Measurements from ENCODE around the gene CRMP1. TPM values are rescaled to one million over a fixed set of nuclear protein-coding genes. Genes with fewer than 3 reads are reported as not detected.

Gene CRMP1
- total RNA-seq, 1 experiment from 2014 or later: not detected

DNA sequence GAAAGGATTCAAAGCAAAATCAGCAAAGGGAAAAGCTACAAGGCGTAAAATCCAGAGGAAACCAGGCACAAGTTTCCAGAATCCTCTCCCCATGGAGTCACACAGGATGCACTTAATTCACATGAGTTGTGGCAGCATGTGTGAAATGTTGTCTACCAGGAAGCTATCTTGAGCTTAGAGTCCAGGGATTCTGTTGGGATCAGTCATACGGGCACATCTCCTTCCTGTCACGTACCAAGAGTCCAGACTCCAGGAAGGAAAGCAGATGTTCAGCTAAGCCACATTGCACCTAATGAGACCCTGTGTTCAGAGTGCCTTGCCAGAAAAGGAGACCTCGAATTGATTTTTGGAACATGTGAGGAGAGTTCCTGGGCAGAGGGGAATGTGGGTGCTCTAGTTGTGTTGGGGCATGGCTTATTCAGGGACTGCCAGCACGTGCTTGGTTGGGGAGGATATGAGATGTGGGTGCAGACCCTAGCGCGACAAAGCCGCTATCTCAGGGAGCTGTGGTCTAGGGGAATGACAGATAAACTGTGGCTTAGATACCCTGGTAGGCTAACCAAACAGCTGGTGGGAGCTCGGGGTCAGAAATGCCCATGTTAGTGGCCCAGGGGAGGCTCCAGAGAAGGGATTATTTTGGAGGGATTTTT lies 111.9 kb downstream of the CRMP1 start:
- Histone ChIP-seq H3K4me2 (no peak overlapping the region), H3K9me3 (ENCODE audit: insufficient read depth, low read depth) (0 out of 2 replicates have a peak, but pooled peaks cover 6% of the 10 kb centered on the region), H3K36me3 (ENCODE audit: low read depth) (no peaks in the 10 kb centered on the region), H3K27ac (no peak overlapping the region), H3K79me2 (ENCODE audit: low read depth) (no peaks in the 10 kb centered on the region), H3K4me3 (no peak overlapping the region), H4K20me1 (ENCODE audit: insufficient read depth) (no peaks in the 10 kb centered on the region), H3K27me3 (ENCODE audit: insufficient read depth, low read depth) (no peaks in the 10 kb centered on the region), H3K9me2 (ENCODE audit: insufficient read depth) (no peaks in the 10 kb centered on the region), H3K4me1 (replicated peaks; ENCODE audit: insufficient read depth) (peaks cover 6% of the 10 kb centered on the region), H3F3A (ENCODE audit: insufficient read depth, low read depth) (0 out of 2 replicates have a peak, but pooled peaks cover 3% of the 10 kb centered on the region), H2AFZ (no peak overlapping the region)
- intact Hi-C loops (cut with micrococcal nuclease; ENCODE audit: unreplicated experiment): no loop called here
- POLR2A ChIA-PET (ENCODE audit: unreplicated experiment): no interaction called here
- CTCF ChIA-PET: no interaction called here
- DNase-seq: no peak
- no TSS peak for BruUV-seq (replicated peaks)
- TF ChIP-seq EZH2 (IDR thresholded peaks at IDR 0.05; ENCODE audit: low read depth) (no peak), CTCF (conservative IDR thresholded peaks at IDR 0.05) (no peak)

GRCh38 chr4:5776510-5776909 lies 116.4 kb downstream of the CRMP1 start:
- Histone ChIP-seq H3K9me3 (ENCODE audit: insufficient read depth, low read depth) (0 out of 2 replicates have a peak, but pooled peaks cover 7% of the 10 kb centered on the region), H3K9me2 (ENCODE audit: insufficient read depth) (no peaks in the 10 kb centered on the region), H3K4me2 (no peak overlapping the region), H3K4me1 (replicated peaks; ENCODE audit: insufficient read depth) (no peaks in the 10 kb centered on the region), H3K36me3 (ENCODE audit: low read depth) (no peaks in the 10 kb centered on the region), H3F3A (ENCODE audit: insufficient read depth, low read depth) (no peaks in the 10 kb centered on the region), H3K27me3 (ENCODE audit: insufficient read depth, low read depth) (no peaks in the 10 kb centered on the region), H2AFZ (no peak overlapping the region), H3K79me2 (ENCODE audit: low read depth) (no peaks in the 10 kb centered on the region), H3K27ac (no peak overlapping the region), H3K4me3 (no peak overlapping the region), H4K20me1 (ENCODE audit: insufficient read depth) (no peaks in the 10 kb centered on the region)
- ChIA-PET POLR2A (ENCODE audit: unreplicated experiment) (no interaction called here), CTCF (no interaction called here)
- no peak for TF ChIP-seq EZH2 (IDR thresholded peaks at IDR 0.05; ENCODE audit: low read depth)
- intact Hi-C loops (cut with micrococcal nuclease; ENCODE audit: unreplicated experiment): no loop called here
- no peak for DNase-seq
- BruUV-seq (replicated peaks): no TSS peak

DNA sequence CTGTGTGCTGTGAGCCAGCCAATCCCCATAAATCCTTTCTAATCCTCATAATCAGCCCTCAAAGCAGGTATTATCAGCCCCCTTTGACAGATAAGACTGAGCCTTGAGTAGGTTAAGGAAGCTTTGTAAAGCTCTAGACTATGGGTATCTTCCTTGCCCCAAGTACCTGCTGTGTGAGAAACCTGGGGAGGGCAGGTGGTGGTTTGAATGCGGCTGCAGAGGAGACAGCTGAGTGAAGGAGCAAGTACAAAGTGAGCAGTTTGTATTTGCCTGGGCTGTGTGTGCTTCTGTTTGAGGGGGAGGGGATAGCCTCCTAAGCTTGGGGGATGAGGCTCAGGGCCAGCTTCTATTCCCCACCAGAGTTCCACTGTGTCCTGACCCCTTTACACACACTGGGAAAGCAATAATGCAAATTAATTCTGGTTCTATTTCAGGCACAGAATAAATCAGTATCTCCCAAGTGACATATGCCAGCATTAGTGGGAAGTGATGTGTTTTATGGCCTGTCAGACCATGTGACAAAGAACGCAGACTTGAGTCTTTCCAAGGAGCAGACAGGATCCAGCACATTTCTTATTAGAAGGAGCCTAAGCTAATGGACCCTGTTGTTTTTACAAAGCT lies 118.4 kb downstream of the CRMP1 start:
- no peak overlapping the region for H3K27ac ChIP-seq
- no peak for TF ChIP-seq CTCF (conservative IDR thresholded peaks at IDR 0.05)
- TF ChIP-seq EZH2 (IDR thresholded peaks at IDR 0.05; ENCODE audit: low read depth): no peak
- no peaks in the 10 kb centered on the region for H3F3A ChIP-seq (ENCODE audit: insufficient read depth, low read depth)
- BruUV-seq (replicated peaks): no TSS peak
- H4K20me1 ChIP-seq (ENCODE audit: insufficient read depth): no peaks in the 10 kb centered on the region
- no peak overlapping the region for H3K4me3 ChIP-seq
- no peaks in the 10 kb centered on the region for H3K27me3 ChIP-seq (ENCODE audit: insufficient read depth, low read depth)
- H3K36me3 ChIP-seq (ENCODE audit: low read depth): no peaks in the 10 kb centered on the region
- no peaks in the 10 kb centered on the region for H3K4me1 ChIP-seq (replicated peaks; ENCODE audit: insufficient read depth)
- POLR2A ChIA-PET (ENCODE audit: unreplicated experiment): no interaction called here
- no peaks in the 10 kb centered on the region for H3K79me2 ChIP-seq (ENCODE audit: low read depth)
- H2AFZ ChIP-seq: no peak overlapping the region
- intact Hi-C loops (cut with micrococcal nuclease; ENCODE audit: unreplicated experiment): no loop called here
- DNase-seq: no peak
- CTCF ChIA-PET: no interaction called here
- no peaks in the 10 kb centered on the region for H3K9me2 ChIP-seq (ENCODE audit: insufficient read depth)
- H3K9me3 ChIP-seq (ENCODE audit: insufficient read depth, low read depth): 0 out of 2 replicates have a peak, but pooled peaks cover 7% of the 10 kb centered on the region
- H3K4me2 ChIP-seq: no peak overlapping the region

GRCh38 chr4:5773271-5773555 lies 119.7 kb downstream of the CRMP1 start:
- Histone ChIP-seq H3K4me1 (replicated peaks; ENCODE audit: insufficient read depth) (no peaks in the 10 kb centered on the region), H3K27ac (no peak overlapping the region), H3K9me3 (ENCODE audit: insufficient read depth, low read depth) (0 out of 2 replicates have a peak, but pooled peaks cover 7% of the 10 kb centered on the region), H3K9me2 (ENCODE audit: insufficient read depth) (no peaks in the 10 kb centered on the region), H3K27me3 (ENCODE audit: insufficient read depth, low read depth) (no peaks in the 10 kb centered on the region), H3K79me2 (ENCODE audit: low read depth) (no peaks in the 10 kb centered on the region), H3K4me3 (no peak overlapping the region), H3K36me3 (ENCODE audit: low read depth) (no peaks in the 10 kb centered on the region), H4K20me1 (ENCODE audit: insufficient read depth) (no peaks in the 10 kb centered on the region), H3K4me2 (no peak overlapping the region), H3F3A (ENCODE audit: insufficient read depth, low read depth) (no peaks in the 10 kb centered on the region), H2AFZ (no peak overlapping the region)
- BruUV-seq (replicated peaks): no TSS peak
- CTCF ChIA-PET: no interaction called here
- POLR2A ChIA-PET (ENCODE audit: unreplicated experiment): no interaction called here
- DNase-seq: no peak
- intact Hi-C loops (cut with micrococcal nuclease; ENCODE audit: unreplicated experiment): no loop called here
- TF ChIP-seq CTCF (conservative IDR thresholded peaks at IDR 0.05) (no peak), EZH2 (IDR thresholded peaks at IDR 0.05; ENCODE audit: low read depth) (no peak)

Data from PC-9 (cell line).